NCI-H82 (cell line): ENCODE data around the gene RAD51B.
A peak's percentile ranks its signal among the peaks of the same experiment; 100 is the strongest.

Experiments
- DNase-seq: peaks from one replicate; lab custom pipeline; 2025; lab: John Stamatoyannopoulos, UW

The RAD51B gene

GRCh38 chr14:68728342-68729106, 908.9 kb downstream of the RAD51B start:
- no peak for DNase-seq

- DNase-seq, result no peak
These were observed 910.0 kb downstream of the RAD51B start for GRCh38 chr14:68729556-68729955.

- DNase-seq, result no peak
These were observed 910.8 kb downstream of the RAD51B start for GRCh38 chr14:68730348-68730747.

GRCh38 chr14:68730811-68731425, 911.3 kb downstream of the RAD51B start:
- no peak for DNase-seq

GRCh38 chr14:68733086-68733914, 913.7 kb downstream of the RAD51B start:
- no peak for DNase-seq

- no peak for DNase-seq
These were observed 914.7 kb downstream of the RAD51B start for GRCh38 chr14:68734231-68734732.

- no peak for DNase-seq
These were observed 916.3 kb downstream of the RAD51B start for GRCh38 chr14:68735856-68736255.

GRCh38 chr14:68736471-68736871, 916.9 kb downstream of the RAD51B start:
- no peak for DNase-seq

GRCh38 chr14:68737086-68737485, 917.5 kb downstream of the RAD51B start:
- peak; percentile 37 for DNase-seq

GRCh38 chr14:68738559-68738958, 919.0 kb downstream of the RAD51B start:
- no peak for DNase-seq

- no peak for DNase-seq
These were observed 920.1 kb downstream of the RAD51B start for GRCh38 chr14:68739701-68740100.

GRCh38 chr14:68740788-68741476, 921.4 kb downstream of the RAD51B start:
- no peak for DNase-seq

GRCh38 chr14:68741477-68741791, 921.9 kb downstream of the RAD51B start:
- DNase-seq, result no peak

- no peak for DNase-seq
These were observed 922.4 kb downstream of the RAD51B start for GRCh38 chr14:68741839-68742470.

GRCh38 chr14:68744613-68745012, 925.0 kb downstream of the RAD51B start:
- DNase-seq, result no peak

GRCh38 chr14:68747393-68747792, 927.8 kb downstream of the RAD51B start:
- DNase-seq, result no peak

- DNase-seq, result no peak
These were observed 928.7 kb downstream of the RAD51B start for GRCh38 chr14:68748260-68748659.

- no peak for DNase-seq
These were observed 929.1 kb downstream of the RAD51B start for GRCh38 chr14:68748691-68749090.

GRCh38 chr14:68749487-68750475, 930.2 kb downstream of the RAD51B start:
- DNase-seq, result peak; percentile 96

GRCh38 chr14:68752271-68753006, 932.9 kb downstream of the RAD51B start:
- no peak for DNase-seq
